Natural killer cell (primary cell): ENCODE results near the gene ACOT4. TPM values are rescaled to one million over a fixed set of nuclear protein-coding genes. Genes with fewer than 3 reads are reported as not detected.

ENCODE experiments used
- ATAC-seq, 3 donors: fragments of 150-1000 bp in 2 of 3; fragments of 200-7000 bp in 1 of 3; cut with Tn5 transposase; 1 replicate in 1 of 3; 2 replicates in 2 of 3; pipeline ENCODE4 v1.10.0; 2021; ENCODE audit warnings: mild to moderate bottlenecking in 2 of 3, moderate library complexity in 2 of 3
- DNase-seq, 2 donors: peaks; one replicate each; pipeline versions ENCODE4 v3.0.0 to v3.0.0-alpha.2; 2013 to 2021; ENCODE audit warnings: mixed read lengths in 1 of 2
- H3K27ac ChIP-seq: one replicate; pipeline ENCODE4 v1.5.1; 2013; ENCODE audit warnings: mild to moderate bottlenecking, low read length
- H3K27me3 ChIP-seq: one replicate; pipeline ENCODE4 v1.6.1; 2013; ENCODE audit warnings: low read length; ENCODE audit not compliant: control insufficient read depth, insufficient read depth
- H3K36me3 ChIP-seq: one replicate; pipeline ENCODE4 v1.6.1; 2013; ENCODE audit warnings: low read length; ENCODE audit not compliant: control insufficient read depth, insufficient read depth
- H3K4me1 ChIP-seq: one replicate; pipeline ENCODE4 v1.6.1; 2013; ENCODE audit warnings: low read length; ENCODE audit not compliant: control insufficient read depth, insufficient read depth
- H3K4me3 ChIP-seq: one replicate; pipeline ENCODE4 v1.5.1; 2013; ENCODE audit warnings: low read length
- H3K9me3 ChIP-seq: one replicate; pipeline ENCODE4 v1.6.1; 2013; ENCODE audit warnings: low read length; ENCODE audit not compliant: control insufficient read depth, insufficient read depth
- H3K27ac Mint-ChIP-seq, 2 donors: one replicate each; pipeline ENCODE4 v1.8.0; 2022; ENCODE audit warnings: mild to moderate bottlenecking in 2 of 2, mixed read lengths in 2 of 2, moderate library complexity in 1 of 2
- H3K27me3 Mint-ChIP-seq, 2 donors: one replicate each; pipeline ENCODE4 v1.8.0; 2022; ENCODE audit warnings: low read depth in 2 of 2, mixed read lengths in 2 of 2
- H3K36me3 Mint-ChIP-seq: one replicate; pipeline ENCODE4 v1.8.0; 2022; ENCODE audit warnings: mixed read lengths
- H3K4me1 Mint-ChIP-seq, 2 donors: one replicate each; pipeline ENCODE4 v1.8.0; 2022; ENCODE audit warnings: mixed read lengths in 2 of 2
- H3K4me3 Mint-ChIP-seq: one replicate; pipeline ENCODE4 v1.8.0; 2022; ENCODE audit warnings: mild to moderate bottlenecking, moderate library complexity, mixed read lengths
- H3K9me3 Mint-ChIP-seq, 2 donors: one replicate each; pipeline ENCODE4 v1.8.0; 2022; ENCODE audit warnings: mixed read lengths in 2 of 2
- WGBS: methylation state at CpG from one replicate; pipeline ENCODE4 v1.1.7; 2013; ENCODE audit warnings: missing lambda C conversion rate; ENCODE audit not compliant: insufficient coverage; 5-methylcytosine and 5-hydroxymethylcytosine counted together
- intact Hi-C: fragments of 100-400 bp; cut with micrococcal nuclease; formaldehyde crosslinking; loops from one replicate; pipeline ENCODE4 v1.14.2; 2022
- total RNA-seq, 4 donors: library from RNA; stranded (reverse); fragments of 120-200 nt in 1 of 4; gene quantifications; one replicate each; pipeline versions ENCODE4 v1.2.3 to v1.2.4, GENCODE V29; 2013 to 2022
- TF ChIP-seq, protein P1 (sequence below): fragments of 200-600 bp; IDR thresholded peaks from one replicate; pipeline ENCODE4 v1.8.0; 2022; ENCODE audit warnings: antibody characterized with exemption

ACOT4 gene
- total RNA-seq, 3 donors from 2014 or later (not counting 1 experiment from before 2014, with no cell fraction given), result 2.3 to 3.0 (median 2.6) TPM

DNA sequence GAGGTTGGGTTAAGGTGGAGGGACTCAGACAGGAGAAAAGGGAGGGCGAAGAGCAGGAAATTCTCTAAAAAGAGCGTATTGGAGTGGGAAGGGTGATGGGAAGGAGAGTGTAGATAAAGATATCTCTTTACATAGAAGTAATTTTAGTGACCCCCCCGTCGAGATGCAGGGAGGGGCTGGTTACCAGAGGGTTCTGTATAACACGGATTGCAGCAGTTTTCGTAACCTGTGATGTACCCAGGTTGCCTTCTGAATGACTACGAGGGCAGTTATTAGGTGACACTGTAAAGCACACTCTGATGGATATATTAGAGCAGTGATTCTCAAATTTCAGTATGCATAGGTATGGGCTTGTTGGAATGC is 53.6 kb downstream of the ACOT4 start:
- peaks cover 21% of the 10 kb centered on the region for H3K4me1 ChIP-seq
- Mint-ChIP-seq H3K4me3 (peak overlapping the region; percentile 96), H3K36me3 (no peaks in the 10 kb centered on the region), H3K4me1 (peaks cover 21% of the 10 kb centered on the region in 2 donors), H3K9me3 (no peaks in the 10 kb centered on the region), H3K27ac (peak overlapping the region; percentile 93 to 94), H3K27me3 (no peaks in the 10 kb centered on the region)
- intact Hi-C loops, result no loop called here
- no peaks in the 10 kb centered on the region for H3K9me3 ChIP-seq
- 10% methylated on average over 7 of the region's 7 CpGs for WGBS
- no peaks in the 10 kb centered on the region for H3K27me3 ChIP-seq
- TF ChIP-seq, protein P1, sequence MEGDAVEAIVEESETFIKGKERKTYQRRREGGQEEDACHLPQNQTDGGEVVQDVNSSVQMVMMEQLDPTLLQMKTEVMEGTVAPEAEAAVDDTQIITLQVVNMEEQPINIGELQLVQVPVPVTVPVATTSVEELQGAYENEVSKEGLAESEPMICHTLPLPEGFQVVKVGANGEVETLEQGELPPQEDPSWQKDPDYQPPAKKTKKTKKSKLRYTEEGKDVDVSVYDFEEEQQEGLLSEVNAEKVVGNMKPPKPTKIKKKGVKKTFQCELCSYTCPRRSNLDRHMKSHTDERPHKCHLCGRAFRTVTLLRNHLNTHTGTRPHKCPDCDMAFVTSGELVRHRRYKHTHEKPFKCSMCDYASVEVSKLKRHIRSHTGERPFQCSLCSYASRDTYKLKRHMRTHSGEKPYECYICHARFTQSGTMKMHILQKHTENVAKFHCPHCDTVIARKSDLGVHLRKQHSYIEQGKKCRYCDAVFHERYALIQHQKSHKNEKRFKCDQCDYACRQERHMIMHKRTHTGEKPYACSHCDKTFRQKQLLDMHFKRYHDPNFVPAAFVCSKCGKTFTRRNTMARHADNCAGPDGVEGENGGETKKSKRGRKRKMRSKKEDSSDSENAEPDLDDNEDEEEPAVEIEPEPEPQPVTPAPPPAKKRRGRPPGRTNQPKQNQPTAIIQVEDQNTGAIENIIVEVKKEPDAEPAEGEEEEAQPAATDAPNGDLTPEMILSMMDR, result no peak
- ATAC-seq (no peak), DNase-seq (no peak)
- H3K4me3 ChIP-seq, result peak overlapping the region; percentile 63
- H3K36me3 ChIP-seq, result no peaks in the 10 kb centered on the region
- peak overlapping the region; percentile 80 for H3K27ac ChIP-seq

Other genes with a start within 250 kb of the ACOT4 start
- gene NUMB, start 133.3 kb upstream of the ACOT4 start, total RNA-seq, result 10 to 100 TPM; 50.0 to 67.4 (median 56.3) TPM
- 10 to 100 TPM; 18.1 to 25.4 (median 22.7) TPM for gene RIOX1, start 100.9 kb upstream of the ACOT4 start, total RNA-seq
- 1 to 10 TPM; 3.3 to 4.4 (median 3.6) TPM for gene ACOT1, start 54.7 kb upstream of the ACOT4 start, total RNA-seq
- under 1 TPM in 1 of 3 donors, not detected in 2; 0.54 TPM for gene HEATR4, start 32.9 kb upstream of the ACOT4 start, total RNA-seq
- 10 to 100 TPM; 16.3 to 19.2 (median 17.4) TPM for gene ACOT2, start 22.7 kb upstream of the ACOT4 start, total RNA-seq
- gene ACOT6, start 20.6 kb downstream of the ACOT4 start, total RNA-seq, result not detected
- 10 to 100 TPM in 2 of 3 donors, 1 to 10 TPM in 1; 6.7 to 10.3 (median 10.1) TPM for gene DNAL1, start 53.1 kb downstream of the ACOT4 start, total RNA-seq
- 10 to 100 TPM; 26.0 to 32.3 (median 28.9) TPM for gene PNMA1, start 122.5 kb downstream of the ACOT4 start, total RNA-seq